Natural killer cell (primary cell): ENCODE results near the gene ARHGEF39. TPM values are rescaled to one million over a fixed set of nuclear protein-coding genes. Genes with fewer than 3 reads are reported as not detected.
A peak's percentile ranks its signal among the peaks of the same experiment; 100 is the strongest.

Source experiments
- ATAC-seq, 3 donors: fragments of 150-1000 bp in 2 of 3; fragments of 200-7000 bp in 1 of 3; cut with Tn5 transposase; 1 replicate in 1 of 3; 2 replicates in 2 of 3; pipeline ENCODE4 v1.10.0; 2021; ENCODE audit warnings: mild to moderate bottlenecking in 2 of 3, moderate library complexity in 2 of 3
- DNase-seq, 2 donors: peaks; one replicate each; pipeline versions ENCODE4 v3.0.0 to v3.0.0-alpha.2; 2013 to 2021; ENCODE audit warnings: mixed read lengths in 1 of 2
- H3K27ac ChIP-seq: one replicate; pipeline ENCODE4 v1.5.1; 2013; ENCODE audit warnings: mild to moderate bottlenecking, low read length
- H3K27me3 ChIP-seq: one replicate; pipeline ENCODE4 v1.6.1; 2013; ENCODE audit warnings: low read length; ENCODE audit not compliant: control insufficient read depth, insufficient read depth
- H3K36me3 ChIP-seq: one replicate; pipeline ENCODE4 v1.6.1; 2013; ENCODE audit warnings: low read length; ENCODE audit not compliant: control insufficient read depth, insufficient read depth
- H3K4me1 ChIP-seq: one replicate; pipeline ENCODE4 v1.6.1; 2013; ENCODE audit warnings: low read length; ENCODE audit not compliant: control insufficient read depth, insufficient read depth
- H3K4me3 ChIP-seq: one replicate; pipeline ENCODE4 v1.5.1; 2013; ENCODE audit warnings: low read length
- H3K9me3 ChIP-seq: one replicate; pipeline ENCODE4 v1.6.1; 2013; ENCODE audit warnings: low read length; ENCODE audit not compliant: control insufficient read depth, insufficient read depth
- H3K27ac Mint-ChIP-seq, 2 donors: one replicate each; pipeline ENCODE4 v1.8.0; 2022; ENCODE audit warnings: mild to moderate bottlenecking in 2 of 2, mixed read lengths in 2 of 2, moderate library complexity in 1 of 2
- H3K27me3 Mint-ChIP-seq, 2 donors: one replicate each; pipeline ENCODE4 v1.8.0; 2022; ENCODE audit warnings: low read depth in 2 of 2, mixed read lengths in 2 of 2
- H3K36me3 Mint-ChIP-seq: one replicate; pipeline ENCODE4 v1.8.0; 2022; ENCODE audit warnings: mixed read lengths
- H3K4me1 Mint-ChIP-seq, 2 donors: one replicate each; pipeline ENCODE4 v1.8.0; 2022; ENCODE audit warnings: mixed read lengths in 2 of 2
- H3K4me3 Mint-ChIP-seq: one replicate; pipeline ENCODE4 v1.8.0; 2022; ENCODE audit warnings: mild to moderate bottlenecking, moderate library complexity, mixed read lengths
- H3K9me3 Mint-ChIP-seq, 2 donors: one replicate each; pipeline ENCODE4 v1.8.0; 2022; ENCODE audit warnings: mixed read lengths in 2 of 2
- CTCF ChIP-seq: fragments of 200-600 bp; IDR thresholded peaks from one replicate; pipeline ENCODE4 v1.8.0; 2022; ENCODE audit warnings: antibody characterized with exemption
- WGBS: methylation state at CpG from one replicate; pipeline ENCODE4 v1.1.7; 2013; ENCODE audit warnings: missing lambda C conversion rate; ENCODE audit not compliant: insufficient coverage; 5-methylcytosine and 5-hydroxymethylcytosine counted together
- intact Hi-C: fragments of 100-400 bp; cut with micrococcal nuclease; formaldehyde crosslinking; loops from one replicate; pipeline ENCODE4 v1.14.2; 2022
- total RNA-seq, 4 donors: library from RNA; stranded (reverse); fragments of 120-200 nt in 1 of 4; gene quantifications; one replicate each; pipeline versions ENCODE4 v1.2.3 to v1.2.4, GENCODE V29; 2013 to 2022

The ARHGEF39 gene
- total RNA-seq, 3 donors from 2014 or later (not counting 1 experiment from before 2014, with no cell fraction given), result 1.3 to 3.2 (median 1.5) TPM

GRCh38 chr9:35703906-35704672 is 39.1 kb upstream of the ARHGEF39 start:
- Mint-ChIP-seq H3K9me3 (no peaks in the 10 kb centered on the region), H3K4me3 (no peak overlapping the region), H3K36me3 (peaks cover 27% of the 10 kb centered on the region), H3K27me3 (no peaks in the 10 kb centered on the region), H3K27ac (no peak overlapping the region), H3K4me1 (peaks cover 13 to 20% of the 10 kb centered on the region in 2 donors)
- H3K4me1 ChIP-seq, result no peaks in the 10 kb centered on the region
- no peak for TF ChIP-seq CTCF
- no peak overlapping the region for H3K27ac ChIP-seq
- intact Hi-C loops, result no loop called here
- no peak for ATAC-seq
- H3K36me3 ChIP-seq, result peaks cover 97% of the 10 kb centered on the region
- no peak for DNase-seq
- no peak overlapping the region for H3K4me3 ChIP-seq
- H3K27me3 ChIP-seq, result no peaks in the 10 kb centered on the region
- 97% methylated on average over 26 of the region's 26 CpGs for WGBS
- no peaks in the 10 kb centered on the region for H3K9me3 ChIP-seq

GRCh38 chr9:35702696-35703095 is 37.7 kb upstream of the ARHGEF39 start:
- H3K4me3 Mint-ChIP-seq, result no peak overlapping the region
- Histone ChIP-seq H3K36me3 (peaks cover 98% of the 10 kb centered on the region), H3K27me3 (no peaks in the 10 kb centered on the region), H3K4me3 (no peak overlapping the region), H3K9me3 (no peaks in the 10 kb centered on the region), H3K27ac (no peak overlapping the region), H3K4me1 (no peaks in the 10 kb centered on the region)
- ATAC-seq (no peak), DNase-seq (no peak)
- H3K27me3 Mint-ChIP-seq, result no peaks in the 10 kb centered on the region
- peaks cover 12 to 18% of the 10 kb centered on the region in 2 donors for H3K4me1 Mint-ChIP-seq
- intact Hi-C loops, result no loop called here
- H3K36me3 Mint-ChIP-seq, result peaks cover 14% of the 10 kb centered on the region
- 98% methylated on average over 7 of the region's 7 CpGs for whole genome bisulfite sequencing
- H3K27ac Mint-ChIP-seq, result peak overlapping the region; percentile 36 to 65
- H3K9me3 Mint-ChIP-seq, result no peaks in the 10 kb centered on the region
- TF ChIP-seq CTCF, result no peak

- H3K36me3 Mint-ChIP-seq, result peaks cover 7% of the 10 kb centered on the region
- H3K4me1 Mint-ChIP-seq, result peaks cover 10 to 18% of the 10 kb centered on the region in 2 donors
- Histone ChIP-seq H3K4me3 (no peak overlapping the region), H3K27me3 (no peaks in the 10 kb centered on the region), H3K27ac (no peak overlapping the region), H3K9me3 (no peaks in the 10 kb centered on the region), H3K36me3 (peaks cover 97% of the 10 kb centered on the region), H3K4me1 (peaks cover 7% of the 10 kb centered on the region)
- intact Hi-C loops, result no loop called here
- DNase-seq, result no peak
- H3K4me3 Mint-ChIP-seq, result no peak overlapping the region
- H3K9me3 Mint-ChIP-seq, result no peaks in the 10 kb centered on the region
- no peak overlapping the region for H3K27ac Mint-ChIP-seq
- no peak for TF ChIP-seq CTCF
- no peaks in the 10 kb centered on the region for H3K27me3 Mint-ChIP-seq
- no peak for ATAC-seq
Observed at GRCh38 chr9:35700942-35701341, 35.9 kb upstream of the ARHGEF39 start.

GRCh38 chr9:35700031-35700430 is 35.0 kb upstream of the ARHGEF39 start:
- Mint-ChIP-seq H3K4me3 (no peak overlapping the region), H3K9me3 (no peaks in the 10 kb centered on the region), H3K36me3 (peaks cover 6% of the 10 kb centered on the region), H3K4me1 (peaks cover 10 to 18% of the 10 kb centered on the region in 2 donors), H3K27me3 (no peaks in the 10 kb centered on the region), H3K27ac (no peak overlapping the region)
- WGBS, result 98% methylated on average over 11 of the region's 11 CpGs
- ATAC-seq (no peak), DNase-seq (no peak)
- Histone ChIP-seq H3K9me3 (no peaks in the 10 kb centered on the region), H3K27me3 (no peaks in the 10 kb centered on the region), H3K4me3 (no peak overlapping the region), H3K36me3 (peaks cover 92% of the 10 kb centered on the region), H3K27ac (no peak overlapping the region), H3K4me1 (peaks cover 7% of the 10 kb centered on the region)
- intact Hi-C loops, result no loop called here
- TF ChIP-seq CTCF, result no peak
